Measurements from ENCODE around the gene POLE2.

Gene POLE2

GRCh38 chr14:49598485-49599300 lies 89.3 kb downstream of the POLE2 start, which contains the start of gene LRR1:
Gene LRR1 (plus strand): TSS chr14:49598940. CDS start chr14:49599021, 81 bp downstream.
- Histone ChIP-seq H2AFZ (ENCODE audit: low read depth, low read length, severe bottlenecking) (peak within 1 kb of the TSS; percentile 55), H3K79me2 (ENCODE audit: insufficient read depth, low read length) (peaks cover 60% of the 10 kb centered on the region)

GRCh38 chr14:49598189-49598484 lies 89.9 kb downstream of the POLE2 start:
- peaks cover 57% of the 10 kb centered on the region for H3K79me2 ChIP-seq (ENCODE audit: insufficient read depth, low read length)
- no peaks in the 10 kb centered on the region for H3K9me2 ChIP-seq (replicated peaks; ENCODE audit: insufficient read depth, low read length)
- H3K4me3 ChIP-seq (ENCODE audit: insufficient read depth, low read length, poor library complexity, severe bottlenecking), result peak overlapping the region; percentile 97
- peak overlapping the region; percentile 96 for H3K4me2 ChIP-seq (ENCODE audit: low read depth, low read length, poor library complexity, severe bottlenecking)
- no peaks in the 10 kb centered on the region for H3K27me3 ChIP-seq (ENCODE audit: low read length)
- peak overlapping the region; percentile 55 for H2AFZ ChIP-seq (ENCODE audit: low read depth, low read length, severe bottlenecking)
- no peaks in the 10 kb centered on the region for H3K9me3 ChIP-seq (ENCODE audit: insufficient read depth, low read length)
- peaks cover 5% of the 10 kb centered on the region; the same call in 1 of the 2 replicates for H3K36me3 ChIP-seq (ENCODE audit: low read length)
- peak overlapping the region; percentile 99 for H3K9ac ChIP-seq (ENCODE audit: low read length)
- no peak for TF ChIP-seq EZH2phosphoT487 (conservative IDR thresholded peaks at IDR 0.05; ENCODE audit: low read length)
- TF ChIP-seq CTCF (IDR thresholded peaks at IDR 0.05; ENCODE audit: insufficient read depth, low read length, poor library complexity, severe bottlenecking), result no peak
- peaks cover 9% of the 10 kb centered on the region for H3F3A ChIP-seq (ENCODE audit: insufficient read depth)
- no peaks in the 10 kb centered on the region for H4K20me1 ChIP-seq (ENCODE audit: low read depth, low read length)
- peak overlapping the region; percentile 83 for H3K27ac ChIP-seq (ENCODE audit: low read depth, low read length)

More at GRCh38 chr14:49598485-49599300, 89.3 kb downstream of the POLE2 start, which contains the start of gene LRR1:
- Histone ChIP-seq H4K20me1 (ENCODE audit: low read depth, low read length) (no peaks in the 10 kb centered on the region), H3K4me3 (ENCODE audit: insufficient read depth, low read length, poor library complexity, severe bottlenecking) (peak within 1 kb of the TSS; percentile 97), H3F3A (ENCODE audit: insufficient read depth) (peaks cover 9% of the 10 kb centered on the region), H3K9ac (ENCODE audit: low read length) (peak within 1 kb of the TSS; percentile 99), H3K27me3 (ENCODE audit: low read length) (no peaks in the 10 kb centered on the region), H3K4me2 (ENCODE audit: low read depth, low read length, poor library complexity, severe bottlenecking) (peak within 1 kb of the TSS; percentile 96), H3K27ac (ENCODE audit: low read depth, low read length) (peak within 1 kb of the TSS; percentile 83), H3K9me2 (replicated peaks; ENCODE audit: insufficient read depth, low read length) (no peaks in the 10 kb centered on the region), H3K9me3 (ENCODE audit: insufficient read depth, low read length) (no peaks in the 10 kb centered on the region), H3K36me3 (ENCODE audit: low read length) (peaks cover 5% of the 10 kb centered on the region; the same call in 1 of the 2 replicates)
- TF ChIP-seq CTCF (IDR thresholded peaks at IDR 0.05; ENCODE audit: insufficient read depth, low read length, poor library complexity, severe bottlenecking) (no peak), EZH2phosphoT487 (conservative IDR thresholded peaks at IDR 0.05; ENCODE audit: low read length) (no peak)

GRCh38 chr14:49594347-49595091 lies 93.5 kb downstream of the POLE2 start:
- no peak overlapping the region for H3K4me2 ChIP-seq (ENCODE audit: low read depth, low read length, poor library complexity, severe bottlenecking)
- no peak overlapping the region for H2AFZ ChIP-seq (ENCODE audit: low read depth, low read length, severe bottlenecking)

More at GRCh38 chr14:49594347-49595091, 93.5 kb downstream of the POLE2 start:
- H3K9me2 ChIP-seq (replicated peaks; ENCODE audit: insufficient read depth, low read length), result no peaks in the 10 kb centered on the region
- no peaks in the 10 kb centered on the region for H3K27me3 ChIP-seq (ENCODE audit: low read length)
- no peaks in the 10 kb centered on the region for H3K9me3 ChIP-seq (ENCODE audit: insufficient read depth, low read length)
- no peak overlapping the region for H3K27ac ChIP-seq (ENCODE audit: low read depth, low read length)
- H3K36me3 ChIP-seq (ENCODE audit: low read length), result no peaks in the 10 kb centered on the region
- H3K79me2 ChIP-seq (ENCODE audit: insufficient read depth, low read length), result peaks cover 26% of the 10 kb centered on the region
- TF ChIP-seq EZH2phosphoT487 (conservative IDR thresholded peaks at IDR 0.05; ENCODE audit: low read length) (no peak), CTCF (IDR thresholded peaks at IDR 0.05; ENCODE audit: insufficient read depth, low read length, poor library complexity, severe bottlenecking) (no peak)
- H3K4me3 ChIP-seq (ENCODE audit: insufficient read depth, low read length, poor library complexity, severe bottlenecking), result no peak overlapping the region
- no peak overlapping the region for H3K9ac ChIP-seq (ENCODE audit: low read length)
- no peaks in the 10 kb centered on the region for H4K20me1 ChIP-seq (ENCODE audit: low read depth, low read length)
- peaks cover 9% of the 10 kb centered on the region for H3F3A ChIP-seq (ENCODE audit: insufficient read depth)

Measured in SU-DHL-6 (cell line).